H1 (cell line): ENCODE data around the gene GTPBP10.

Source experiments
- CTCF ChIP-seq, 3 experiments: IDR thresholded peaks; 1 replicate in 2 of 3; 2 replicates in 1 of 3; pipeline versions ENCODE4 v1.5.1 to v1.6.1; 2011; ENCODE audit warnings: low read length in 3 of 3, mild to moderate bottlenecking in 3 of 3, inconsistent platforms in 2 of 3, low read depth in 1 of 3, moderate library complexity in 1 of 3; ENCODE audit not compliant: insufficient read depth in 1 of 3; ENCODE audit errors: control extremely low read depth in 1 of 3
- EGR1 ChIP-seq: IDR thresholded peaks from 2 replicates; pipeline ENCODE4 v1.6.1; 2011; ENCODE audit warnings: low read depth, low read length, borderline replicate concordance
- MAFK ChIP-seq: IDR thresholded peaks from 2 replicates; pipeline ENCODE4 v1.6.1; 2012; ENCODE audit warnings: low read depth, mild to moderate bottlenecking, improper control_type of control experiment, low read length
- NRF1 ChIP-seq: IDR thresholded peaks from 2 replicates; pipeline ENCODE4 v1.6.1; 2011; ENCODE audit warnings: mild to moderate bottlenecking, low read depth, low read length, improper control_type of control experiment
- SIN3A ChIP-seq, 2 experiments: IDR thresholded peaks in 1 of 2; conservative IDR thresholded peaks in 1 of 2; 2 replicates each; pipeline ENCODE4 v1.6.1; 2011 to 2012; ENCODE audit warnings: low read length in 2 of 2, improper control_type of control experiment in 1 of 2, low read depth in 1 of 2, mild to moderate bottlenecking in 1 of 2

- no peak for TF ChIP-seq MAFK
- TF ChIP-seq CTCF (IDR thresholded peaks at IDR 0.05; ENCODE audit: control extremely low read depth in 1 of 3, insufficient read depth in 1 of 3, low read depth in 1 of 3, low read length in 3 of 3): no peak
- TF ChIP-seq EGR1: no peak
- TF ChIP-seq SIN3A (conservative IDR thresholded peaks at IDR 0.05 in 1 of 2, IDR thresholded peaks at IDR 0.05 in 1 of 2; ENCODE audit: low read depth in 1 of 2, low read length in 2 of 2): no peak
- TF ChIP-seq NRF1: no peak
Measured at GRCh38 chr7:90322837-90323236, 23.7 kb upstream of the GTPBP10 start.
